IMR-90 (cell line): ENCODE data around the gene ABCC9. TPM values are rescaled to one million over a fixed set of nuclear protein-coding genes. Genes with fewer than 3 reads are reported as not detected.

Experiments used
- ATAC-seq: fragments of 200-7000 bp; cut with Tn5 transposase; 2 replicates; pipeline ENCODE4 v1.9.1; 2020; ENCODE audit warnings: low read depth, mild to moderate bottlenecking, moderate library complexity
- BruUV-seq: library from RNA; stranded (reverse); fragments of 400-500 nt; replicated peaks from 2 replicates; lab custom pipeline; 2021; lab: Mats Ljungman, UMichigan
- CTCF ChIA-PET: fragments of 300-600 bp; formaldehyde crosslinking; extraction: SDS; loops from one replicate; lab custom pipeline; 2021; ENCODE audit warnings: antibody characterized with exemption; lab: Yijun Ruan, JAX
- POLR2A ChIA-PET: fragments of 300-600 bp; sonication (Branson Sonifier 250); formaldehyde crosslinking; loops from one replicate; lab custom pipeline; 2022; ENCODE audit warnings: antibody characterized with exemption; ENCODE audit not compliant: unreplicated experiment; lab: Charles Lee
- DNase-seq: peaks from one replicate; pipeline ENCODE4 v3.0.0; 2013
- H2AFZ ChIP-seq: replicated peaks from 2 replicates; pipeline ENCODE3; 2013; ENCODE audit warnings: low read length, mild to moderate bottlenecking; ENCODE audit not compliant: poor library complexity
- H2AK5ac ChIP-seq: 2 replicates; pipeline ENCODE4 v1.6.1; 2013; ENCODE audit warnings: low read depth, low read length, inconsistent platforms
- H2AK9ac ChIP-seq: replicated peaks from 2 replicates; pipeline ENCODE3; 2013; ENCODE audit warnings: mild to moderate bottlenecking, low read depth, low read length, moderate library complexity; ENCODE audit not compliant: poor library complexity
- H2BK120ac ChIP-seq: 2 replicates; pipeline ENCODE4 v1.6.1; 2013; ENCODE audit warnings: low read depth, low read length, inconsistent platforms
- H2BK15ac ChIP-seq: 3 replicates; pipeline ENCODE4 v1.6.1; 2013; ENCODE audit warnings: low read depth, low read length, inconsistent platforms
- H2BK20ac ChIP-seq: 2 replicates; pipeline ENCODE4 v1.6.1; 2013; ENCODE audit warnings: low read depth, mild to moderate bottlenecking, inconsistent platforms, low read length, moderate library complexity
- H2BK5ac ChIP-seq: 2 replicates; pipeline ENCODE4 v1.6.1; 2013; ENCODE audit warnings: mild to moderate bottlenecking, low read depth, low read length, inconsistent platforms; ENCODE audit not compliant: poor library complexity, severe bottlenecking
- H3K14ac ChIP-seq: replicated peaks from 2 replicates; pipeline ENCODE4 v1.6.1; 2013; ENCODE audit warnings: low read depth, low read length, inconsistent platforms
- H3K18ac ChIP-seq: 2 replicates; pipeline ENCODE4 v1.6.1; 2013; ENCODE audit warnings: low read depth, low read length, control low read depth
- H3K23ac ChIP-seq: 2 replicates; pipeline ENCODE4 v1.6.1; 2013; ENCODE audit warnings: low read depth, low read length, inconsistent platforms
- H3K27ac ChIP-seq: 2 replicates; pipeline ENCODE4 v1.5.1; 2013; ENCODE audit warnings: mild to moderate bottlenecking, control low read depth, low read length; ENCODE audit not compliant: insufficient read depth
- H3K27me3 ChIP-seq: 2 replicates; pipeline ENCODE4 v1.6.1; 2013; ENCODE audit warnings: low read length; ENCODE audit not compliant: control insufficient read depth, insufficient read depth
- H3K36me3 ChIP-seq: 2 replicates; pipeline ENCODE4 v1.6.1; 2013; ENCODE audit warnings: low read length, mixed read lengths; ENCODE audit not compliant: control insufficient read depth, insufficient read depth
- H3K4ac ChIP-seq: 2 replicates; pipeline ENCODE4 v1.6.1; 2013; ENCODE audit warnings: low read depth, low read length, inconsistent platforms
- H3K4me1 ChIP-seq: 2 replicates; pipeline ENCODE4 v1.6.1; 2013; ENCODE audit warnings: low read length, mixed read lengths; ENCODE audit not compliant: control insufficient read depth, insufficient read depth
- H3K4me2 ChIP-seq: 2 replicates; pipeline ENCODE4 v1.6.1; 2013; ENCODE audit warnings: low read depth, mild to moderate bottlenecking, control low read depth, low read length, moderate library complexity
- H3K4me3 ChIP-seq: 2 replicates; pipeline ENCODE4 v1.5.1; 2013; ENCODE audit warnings: low read depth, mild to moderate bottlenecking, control low read depth, low read length, moderate library complexity; ENCODE audit not compliant: insufficient read depth
- H3K56ac ChIP-seq: 2 replicates; pipeline ENCODE4 v1.6.1; 2013; ENCODE audit warnings: low read length, inconsistent platforms; ENCODE audit not compliant: insufficient read depth; ENCODE audit errors: extremely low read depth
- H3K79me1 ChIP-seq, 2 experiments: 2 replicates each; pipeline ENCODE4 v1.6.1; 2013; ENCODE audit warnings: low read length in 2 of 2, inconsistent platforms in 1 of 2, low read depth in 1 of 2
- H3K9ac ChIP-seq: 2 replicates; pipeline ENCODE4 v1.6.1; 2013; ENCODE audit warnings: low read depth, low read length, control low read depth
- H3K9me1 ChIP-seq: 2 replicates; pipeline ENCODE4 v1.6.1; 2013; ENCODE audit warnings: low read length, inconsistent platforms; ENCODE audit not compliant: insufficient read depth
- H3K9me3 ChIP-seq: 2 replicates; pipeline ENCODE4 v1.6.1; 2013; ENCODE audit warnings: low read length; ENCODE audit not compliant: control insufficient read depth, insufficient read depth
- H4K20me1 ChIP-seq: 2 replicates; pipeline ENCODE4 v1.6.1; 2013; ENCODE audit warnings: low read length, inconsistent platforms; ENCODE audit not compliant: insufficient read depth
- H4K5ac ChIP-seq: 2 replicates; pipeline ENCODE4 v1.6.1; 2013; ENCODE audit warnings: mild to moderate bottlenecking, low read depth, low read length, control low read depth
- H4K8ac ChIP-seq, 2 experiments: 2 replicates each; pipeline ENCODE4 v1.6.1; 2013; ENCODE audit warnings: low read depth in 2 of 2, low read length in 2 of 2, control low read depth in 1 of 2, inconsistent platforms in 1 of 2
- H4K91ac ChIP-seq: 2 replicates; pipeline ENCODE4 v1.6.1; 2013; ENCODE audit warnings: low read depth, low read length, inconsistent platforms; ENCODE audit not compliant: insufficient read depth
- BHLHE40 ChIP-seq: fragments of 150-350 bp; IDR thresholded peaks from 2 replicates; pipeline ENCODE4 v1.6.1; 2016; ENCODE audit warnings: mild to moderate bottlenecking, low read depth, low read length
- CEBPB ChIP-seq: IDR thresholded peaks from 2 replicates; pipeline ENCODE4 v1.6.1; 2012; ENCODE audit warnings: low read depth, low read length, improper control_type of control experiment
- CHD1 ChIP-seq: IDR thresholded peaks from 2 replicates; pipeline ENCODE4 v1.6.1; 2012; ENCODE audit warnings: low read depth, low read length, improper control_type of control experiment
- FOS ChIP-seq: fragments of 150-350 bp; IDR thresholded peaks from 2 replicates; pipeline ENCODE4 v1.6.1; 2016; ENCODE audit warnings: low read depth, low read length
- MAFK ChIP-seq: IDR thresholded peaks from 2 replicates; pipeline ENCODE4 v1.6.1; 2012; ENCODE audit warnings: low read depth, low read length, improper control_type of control experiment
- MAZ ChIP-seq: IDR thresholded peaks from 2 replicates; pipeline ENCODE4 v1.6.1; 2012; ENCODE audit warnings: low read depth, mild to moderate bottlenecking, low read length, improper control_type of control experiment, moderate library complexity, borderline replicate concordance
- MXI1 ChIP-seq: IDR thresholded peaks from 2 replicates; pipeline ENCODE4 v1.6.1; 2012; ENCODE audit warnings: low read depth, mild to moderate bottlenecking, low read length, moderate library complexity, borderline replicate concordance
- NFE2L2 ChIP-seq: fragments of 150-350 bp; IDR thresholded peaks from 2 replicates; pipeline ENCODE4 v1.6.1; 2016; ENCODE audit warnings: low read depth, mild to moderate bottlenecking, low read length
- POLR2A ChIP-seq: IDR thresholded peaks from 2 replicates; pipeline ENCODE4 v1.6.1; 2012; ENCODE audit warnings: mild to moderate bottlenecking, low read depth, low read length
- RAD21 ChIP-seq: IDR thresholded peaks from 2 replicates; pipeline ENCODE4 v1.6.1; 2012; ENCODE audit warnings: low read length, improper control_type of control experiment
- RCOR1 ChIP-seq: IDR thresholded peaks from 2 replicates; pipeline ENCODE4 v1.6.1; 2012; ENCODE audit warnings: mild to moderate bottlenecking, low read length, improper control_type of control experiment; ENCODE audit not compliant: insufficient replicate concordance
- RFX5 ChIP-seq: IDR thresholded peaks from 2 replicates; pipeline ENCODE4 v1.8.0; 2012; ENCODE audit warnings: low read depth, mild to moderate bottlenecking, low read length, moderate library complexity
- SMC3 ChIP-seq: fragments of 150-350 bp; IDR thresholded peaks from 2 replicates; pipeline ENCODE4 v1.6.1; 2016; ENCODE audit warnings: low read depth, mild to moderate bottlenecking, antibody characterized with exemption, low read length, moderate library complexity
- WGBS, 2 experiments: methylation state at CpG; one replicate each; pipeline versions ENCODE4 v1.1.5 to v1.1.7; 2013; ENCODE audit warnings: missing lambda C conversion rate in 2 of 2; ENCODE audit not compliant: insufficient read length in 1 of 2; ENCODE audit errors: extremely low coverage in 2 of 2; 5-methylcytosine and 5-hydroxymethylcytosine counted together
- dilution Hi-C: fragments of 300-500 bp; cut with HindIII; formaldehyde crosslinking; loops from one replicate; pipeline ENCODE4 v1.14.3; 2018; ENCODE audit warnings: low sequenced_read_pairs; ENCODE audit not compliant: unreplicated experiment
- in situ Hi-C: fragments of 300-500 bp; cut with MboI; formaldehyde crosslinking; loops from 3 replicates; pipeline ENCODE4 v1.14.3; 2019; ENCODE audit warnings: low sequenced_read_pairs, inconsistent platforms, mixed read lengths
- intact Hi-C: fragments of 100-400 bp; cut with micrococcal nuclease; formaldehyde crosslinking; loops from 2 replicates; pipeline ENCODE4 v1.10.0; 2022
- polyA plus RNA-seq, 3 experiments: library from polyadenylated mRNA; depleted of rRNA; stranded (reverse); fragments of >200 nt; gene quantifications; 2 replicates each; pipeline ENCODE4 v1.2.3, GENCODE V29; 2012; ENCODE audit warnings: low replicate concordance in 1 of 3
- total RNA-seq: library from RNA; depleted of rRNA; stranded (reverse); fragments of >200 nt; gene quantifications from 2 replicates; pipeline ENCODE4 v1.2.3, GENCODE V29; 2012
- TF ChIP-seq, protein P1 (sequence below): fragments of 150-350 bp; IDR thresholded peaks from 2 replicates; pipeline ENCODE4 v1.6.1; 2017; ENCODE audit warnings: mild to moderate bottlenecking, antibody characterized with exemption, low read length, low read depth
- TF ChIP-seq, protein P2 (sequence below): fragments of 150-350 bp; IDR thresholded peaks from 2 replicates; pipeline ENCODE4 v1.6.1; 2016; ENCODE audit warnings: low read depth, mild to moderate bottlenecking, low read length, moderate library complexity, borderline replicate concordance
- TF ChIP-seq, protein P3 (sequence below): conservative IDR thresholded peaks from 2 replicates; pipeline ENCODE4 v1.5.1; 2012; ENCODE audit warnings: mild to moderate bottlenecking, low read depth, low read length, improper control_type of control experiment

Gene ABCC9
- total and polyA plus RNA-seq, 2 of the 4 experiments (the other 2 are of a cell fraction): 1.2 to 6.6 TPM

DNA sequence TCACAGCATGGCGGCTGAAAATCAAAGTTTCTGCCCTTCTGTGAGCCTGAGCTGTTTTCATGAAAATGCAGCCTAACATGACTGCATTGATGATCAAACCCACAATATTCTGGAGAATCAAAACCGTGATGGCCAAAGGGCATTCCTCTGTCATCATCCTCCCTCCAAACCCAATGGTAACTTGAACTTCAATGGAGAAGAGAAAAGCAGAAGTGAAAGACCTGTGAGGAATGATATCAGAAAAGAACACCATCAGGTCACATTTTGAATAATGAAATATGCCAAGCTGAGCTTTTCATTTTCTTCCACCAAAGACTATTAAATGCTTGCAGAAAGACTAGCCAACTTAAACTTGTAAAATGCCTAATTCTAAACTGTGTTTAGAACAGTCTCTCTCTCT lies 174.8 kb downstream of the ABCC9 start:
- no peak overlapping the region for H3K18ac ChIP-seq
- no peaks in the 10 kb centered on the region; the same call in 1 of the 2 replicates for H3K36me3 ChIP-seq
- no peak overlapping the region for H2AK5ac ChIP-seq
- H4K8ac ChIP-seq: no peak overlapping the region
- no peak overlapping the region for H4K5ac ChIP-seq
- no peak overlapping the region for H3K56ac ChIP-seq
- DNase-seq (no peak), ATAC-seq (no peak)
- no peak overlapping the region for H2BK5ac ChIP-seq
- dilution Hi-C loops (no loop called here), intact Hi-C loops (no loop called here), in situ Hi-C loops (no loop called here)
- ChIA-PET CTCF (no interaction called here), POLR2A (no interaction called here)
- no peak overlapping the region for H2BK120ac ChIP-seq
- no peaks in the 10 kb centered on the region for H4K20me1 ChIP-seq
- no peak overlapping the region for H2BK20ac ChIP-seq
- no peak overlapping the region for H3K9ac ChIP-seq
- no peak overlapping the region for H3K14ac ChIP-seq
- no peak overlapping the region for H3K4me2 ChIP-seq
- H3K4ac ChIP-seq: no peak overlapping the region
- no peaks in the 10 kb centered on the region for H3K9me3 ChIP-seq
- H3K23ac ChIP-seq: no peak overlapping the region
- H3K79me1 ChIP-seq: no peaks in the 10 kb centered on the region
- no TSS peak for BruUV-seq
- no peak overlapping the region for H2BK15ac ChIP-seq
- no peaks in the 10 kb centered on the region for H3K9me1 ChIP-seq
- H3K27ac ChIP-seq: no peak overlapping the region
- WGBS, 2 experiments: no CpG with 5 or more reads among the region's 2 CpGs
- H3K4me1 ChIP-seq: no peaks in the 10 kb centered on the region; the same call in 1 of the 2 replicates
- H4K91ac ChIP-seq: no peak overlapping the region
- H3K27me3 ChIP-seq: no peaks in the 10 kb centered on the region
- TF ChIP-seq RAD21 (no peak), CHD1 (no peak), BHLHE40 (no peak), SMC3 (no peak), CEBPB (no peak), MAZ (no peak), MAFK (no peak), FOS (no peak), MXI1 (no peak), RCOR1 (no peak), POLR2A (no peak), NFE2L2 (no peak), RFX5 (no peak)
- TF ChIP-seq, protein P1, sequence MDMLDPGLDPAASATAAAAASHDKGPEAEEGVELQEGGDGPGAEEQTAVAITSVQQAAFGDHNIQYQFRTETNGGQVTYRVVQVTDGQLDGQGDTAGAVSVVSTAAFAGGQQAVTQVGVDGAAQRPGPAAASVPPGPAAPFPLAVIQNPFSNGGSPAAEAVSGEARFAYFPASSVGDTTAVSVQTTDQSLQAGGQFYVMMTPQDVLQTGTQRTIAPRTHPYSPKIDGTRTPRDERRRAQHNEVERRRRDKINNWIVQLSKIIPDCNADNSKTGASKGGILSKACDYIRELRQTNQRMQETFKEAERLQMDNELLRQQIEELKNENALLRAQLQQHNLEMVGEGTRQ: no peak
- TF ChIP-seq, protein P2, sequence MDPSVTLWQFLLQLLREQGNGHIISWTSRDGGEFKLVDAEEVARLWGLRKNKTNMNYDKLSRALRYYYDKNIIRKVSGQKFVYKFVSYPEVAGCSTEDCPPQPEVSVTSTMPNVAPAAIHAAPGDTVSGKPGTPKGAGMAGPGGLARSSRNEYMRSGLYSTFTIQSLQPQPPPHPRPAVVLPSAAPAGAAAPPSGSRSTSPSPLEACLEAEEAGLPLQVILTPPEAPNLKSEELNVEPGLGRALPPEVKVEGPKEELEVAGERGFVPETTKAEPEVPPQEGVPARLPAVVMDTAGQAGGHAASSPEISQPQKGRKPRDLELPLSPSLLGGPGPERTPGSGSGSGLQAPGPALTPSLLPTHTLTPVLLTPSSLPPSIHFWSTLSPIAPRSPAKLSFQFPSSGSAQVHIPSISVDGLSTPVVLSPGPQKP: no peak
- TF ChIP-seq, protein P3, sequence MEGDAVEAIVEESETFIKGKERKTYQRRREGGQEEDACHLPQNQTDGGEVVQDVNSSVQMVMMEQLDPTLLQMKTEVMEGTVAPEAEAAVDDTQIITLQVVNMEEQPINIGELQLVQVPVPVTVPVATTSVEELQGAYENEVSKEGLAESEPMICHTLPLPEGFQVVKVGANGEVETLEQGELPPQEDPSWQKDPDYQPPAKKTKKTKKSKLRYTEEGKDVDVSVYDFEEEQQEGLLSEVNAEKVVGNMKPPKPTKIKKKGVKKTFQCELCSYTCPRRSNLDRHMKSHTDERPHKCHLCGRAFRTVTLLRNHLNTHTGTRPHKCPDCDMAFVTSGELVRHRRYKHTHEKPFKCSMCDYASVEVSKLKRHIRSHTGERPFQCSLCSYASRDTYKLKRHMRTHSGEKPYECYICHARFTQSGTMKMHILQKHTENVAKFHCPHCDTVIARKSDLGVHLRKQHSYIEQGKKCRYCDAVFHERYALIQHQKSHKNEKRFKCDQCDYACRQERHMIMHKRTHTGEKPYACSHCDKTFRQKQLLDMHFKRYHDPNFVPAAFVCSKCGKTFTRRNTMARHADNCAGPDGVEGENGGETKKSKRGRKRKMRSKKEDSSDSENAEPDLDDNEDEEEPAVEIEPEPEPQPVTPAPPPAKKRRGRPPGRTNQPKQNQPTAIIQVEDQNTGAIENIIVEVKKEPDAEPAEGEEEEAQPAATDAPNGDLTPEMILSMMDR: no peak
- no peak overlapping the region for H2AFZ ChIP-seq
- no peak overlapping the region for H2AK9ac ChIP-seq
- H3K4me3 ChIP-seq: no peak overlapping the region
